HG03060 (cell line): Measurements from ENCODE around the gene ANTXR2.
"Not testable (repeated sequence)": the region's sequence is repeated elsewhere in the genome, so short reads cannot be mapped to it uniquely, and the experiment has no call there.

Source experiments
- ATAC-seq: cut with Tn5 transposase; IDR thresholded peaks from one replicate; pipeline ENCODE4 v1.9.1; 2021; ENCODE audit warnings: low read depth, moderate number of reproducible peaks; ENCODE audit not compliant: unreplicated experiment

Gene ANTXR2

DNA sequence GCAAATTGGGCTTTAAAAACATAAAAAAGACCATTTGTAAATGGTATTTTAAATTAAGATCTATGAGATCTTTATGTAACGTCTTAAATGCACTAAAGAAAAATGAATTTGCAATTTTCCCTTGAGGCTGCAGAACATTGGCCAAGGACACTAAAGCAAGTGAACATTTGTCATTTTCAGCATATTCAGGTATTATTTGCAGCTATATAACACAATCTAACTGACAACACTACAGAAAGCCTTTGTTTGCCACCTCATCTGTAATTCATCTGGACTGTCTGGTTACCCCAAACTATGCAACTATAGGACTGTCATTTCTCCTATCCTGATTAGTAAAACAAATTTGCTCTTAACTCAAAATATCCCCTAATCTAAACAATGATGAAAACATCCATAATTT is 74.8 kb downstream of the ANTXR2 start:
- ATAC-seq, result no peak

DNA sequence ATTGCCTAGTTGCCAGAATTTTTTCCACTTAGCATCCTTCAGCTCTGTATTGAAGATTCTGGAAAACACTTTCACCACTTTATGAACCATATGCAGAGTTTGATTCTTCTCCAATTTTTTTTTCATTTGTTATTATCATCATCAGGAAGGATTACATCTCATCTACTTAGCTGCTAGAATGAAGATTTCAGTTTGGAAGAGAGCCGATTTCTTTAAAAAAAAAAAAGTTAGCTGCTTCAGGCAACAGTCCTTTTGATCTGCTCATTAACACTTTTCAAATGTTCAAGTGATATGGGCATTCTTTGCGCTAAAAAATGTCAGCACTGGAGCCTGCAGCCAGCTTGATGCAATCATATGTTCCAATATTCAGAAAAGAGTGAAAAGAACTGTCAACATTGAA is 76.2 kb downstream of the ANTXR2 start:
- no peak for ATAC-seq

DNA sequence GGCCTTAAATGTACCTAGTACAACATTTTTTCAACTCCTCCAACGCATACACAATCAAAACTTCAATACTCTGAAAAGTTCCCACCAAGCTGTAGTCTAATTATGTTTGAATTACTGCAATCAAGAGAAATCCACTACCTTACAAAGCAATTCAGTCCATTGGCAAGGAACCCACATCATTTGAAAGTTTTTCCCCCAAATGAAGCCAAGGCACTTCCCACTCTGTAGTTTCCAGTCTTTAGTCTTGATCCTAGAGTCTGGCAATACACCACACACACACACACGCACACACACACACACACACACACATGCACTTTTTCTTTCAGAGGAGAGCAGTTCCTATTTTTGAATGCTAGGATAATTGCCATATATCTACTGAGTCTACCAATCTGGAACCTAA is 79.6 kb downstream of the ANTXR2 start:
- ATAC-seq, result no peak

DNA sequence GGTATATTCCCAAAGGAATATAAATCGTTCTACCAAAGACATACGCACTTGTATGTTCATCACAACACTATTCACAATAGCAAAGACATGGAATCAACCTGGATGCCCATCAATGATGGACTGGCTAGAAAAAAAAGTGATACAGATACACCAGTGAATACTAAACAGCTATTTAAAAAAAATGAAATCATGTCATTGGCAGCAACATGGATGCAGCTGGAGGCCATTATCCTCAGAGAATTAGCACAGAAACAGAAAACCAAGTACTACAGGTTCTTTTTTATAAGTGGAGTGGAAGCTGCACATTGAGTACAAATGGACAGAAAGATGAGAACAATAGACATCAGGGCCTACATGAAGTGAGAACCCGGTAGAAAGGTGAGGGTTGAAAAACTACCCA is 81.4 kb downstream of the ANTXR2 start:
- no peak for ATAC-seq

DNA sequence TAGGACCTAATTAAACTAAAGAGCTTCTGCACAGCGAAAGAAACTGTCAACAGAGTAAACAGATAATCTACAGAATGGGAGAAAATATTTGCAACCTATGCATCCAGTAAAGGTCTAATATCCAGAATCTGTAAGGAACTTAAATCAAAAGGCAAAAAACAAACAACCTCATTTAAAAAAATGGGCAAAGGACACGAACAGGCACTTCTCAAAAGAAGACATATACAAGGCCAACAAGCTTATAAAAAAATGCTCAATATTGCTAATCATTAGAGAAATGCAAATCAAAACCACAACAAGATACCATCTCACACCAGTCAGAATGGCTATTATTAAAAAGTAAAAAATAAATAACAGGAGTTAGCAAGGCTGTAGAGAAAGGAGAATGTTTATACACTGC is 81.9 kb downstream of the ANTXR2 start:
- not testable (repeated sequence) for ATAC-seq

DNA sequence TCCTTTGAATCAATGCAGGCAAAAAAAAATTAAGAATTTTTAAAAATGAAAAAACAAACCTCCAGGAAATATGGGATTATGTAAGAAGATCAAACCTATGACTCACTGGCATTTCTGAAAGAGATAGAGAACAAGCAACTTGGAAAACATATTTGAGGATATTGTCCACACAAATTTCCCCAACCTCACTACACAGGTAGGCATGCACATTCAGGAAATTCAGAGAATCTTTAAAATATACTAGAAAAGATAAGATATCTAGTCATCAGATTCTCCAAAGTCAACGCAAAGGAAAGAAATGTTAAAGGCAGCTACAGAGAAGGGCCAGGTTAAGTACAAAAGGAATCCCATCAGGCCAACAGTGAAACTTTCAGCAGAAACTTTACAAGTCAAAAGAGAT is 85.6 kb downstream of the ANTXR2 start:
- ATAC-seq, result no peak

DNA sequence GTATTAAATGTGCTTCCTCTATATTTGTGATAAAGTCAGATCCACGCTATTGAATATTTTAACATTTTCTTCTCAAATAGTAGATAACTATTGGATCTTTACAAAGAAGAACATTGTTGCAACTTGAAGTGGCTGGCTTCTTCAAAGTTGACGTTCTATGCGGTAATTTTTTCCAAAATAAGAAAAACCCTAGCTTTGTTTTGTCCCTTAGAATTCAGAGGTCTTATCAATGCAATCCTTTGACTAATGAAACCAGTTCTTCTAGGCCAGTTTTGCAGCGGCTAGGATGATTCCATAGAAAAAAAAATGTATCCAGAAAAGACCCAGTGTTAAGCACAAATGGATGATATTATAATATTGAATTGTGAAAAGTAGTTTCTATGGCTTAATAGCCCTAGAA is 89.6 kb downstream of the ANTXR2 start:
- ATAC-seq, result no peak

DNA sequence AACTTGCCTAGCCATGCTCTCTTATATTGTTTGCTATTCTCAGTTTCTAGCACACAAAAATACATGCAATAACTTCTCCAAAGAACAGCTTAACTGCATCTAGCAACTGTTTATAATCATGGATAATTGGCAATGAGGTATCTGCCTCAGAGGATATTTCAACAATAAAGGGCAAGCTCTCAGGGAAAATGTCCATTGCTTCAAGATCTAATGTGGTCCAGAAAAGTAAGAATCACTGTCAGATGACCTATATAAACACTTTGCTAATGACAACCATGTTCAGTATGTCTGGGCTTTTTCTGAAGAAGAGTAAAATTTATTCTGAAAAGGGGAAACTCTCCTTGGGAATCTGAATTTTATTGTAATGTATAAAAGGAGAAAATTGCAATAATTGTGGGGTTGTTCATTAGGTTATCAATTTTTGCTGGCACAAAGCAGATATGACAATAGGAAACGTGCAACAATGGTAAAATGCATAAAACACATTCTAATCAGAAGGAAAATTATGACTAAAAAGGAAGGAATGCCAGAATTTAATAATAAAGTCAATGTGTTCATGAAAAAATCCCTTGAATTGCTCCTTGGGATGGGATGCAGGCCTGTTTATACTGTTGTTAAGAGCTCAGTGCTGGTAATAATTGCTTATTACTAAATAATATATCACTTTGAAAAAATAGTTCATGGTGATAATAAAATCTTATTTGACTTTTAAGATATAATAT is 90.3 kb downstream of the ANTXR2 start:
- no peak for ATAC-seq

DNA sequence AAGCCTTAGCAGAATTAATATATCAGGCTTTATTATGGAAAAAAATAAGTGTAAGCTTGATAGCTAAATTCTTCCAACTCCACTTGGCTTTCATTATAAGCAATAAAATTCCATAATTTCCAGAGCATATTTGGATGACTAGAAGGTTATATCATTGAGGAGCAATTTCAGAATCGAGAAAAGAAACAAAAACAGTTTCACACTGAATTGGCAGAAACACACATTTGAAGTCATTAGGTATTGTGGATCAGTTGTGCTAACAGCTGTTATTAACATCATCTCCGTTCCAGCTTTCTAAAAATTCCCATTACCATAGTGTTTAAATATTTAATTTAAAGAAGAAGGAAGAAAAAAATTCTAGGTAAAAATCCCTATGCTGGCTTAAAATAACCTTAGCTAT is 92.6 kb downstream of the ANTXR2 start:
- no peak for ATAC-seq

DNA sequence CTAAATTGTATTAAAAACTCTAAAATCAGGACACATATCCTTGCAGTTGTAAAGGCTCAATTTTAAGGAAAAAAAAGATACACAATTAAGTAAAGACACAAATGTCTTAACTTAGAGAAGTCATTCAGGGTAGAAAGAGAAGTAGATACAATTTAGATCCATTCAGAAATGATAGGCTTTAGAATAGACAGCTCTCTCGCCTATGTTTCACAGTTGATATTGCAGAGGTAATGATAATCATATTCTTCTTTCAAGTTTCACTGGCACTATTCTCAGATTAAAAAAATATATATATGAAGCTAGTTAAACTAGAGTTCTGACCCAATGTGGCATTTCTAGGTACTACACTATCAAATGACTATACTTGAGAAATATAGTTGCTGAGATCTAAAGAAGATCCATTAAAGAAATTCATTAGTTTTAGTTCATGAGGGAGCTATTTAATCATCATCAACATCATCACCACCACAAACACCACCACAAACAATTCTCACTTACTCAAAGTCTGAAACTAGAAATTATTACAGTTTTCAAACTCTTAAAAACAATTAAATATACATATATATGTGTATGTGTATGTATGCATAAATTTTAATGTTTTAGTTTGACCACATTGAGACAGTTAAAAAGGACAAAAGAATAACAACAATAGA is 93.1 kb downstream of the ANTXR2 start:
- no peak for ATAC-seq

DNA sequence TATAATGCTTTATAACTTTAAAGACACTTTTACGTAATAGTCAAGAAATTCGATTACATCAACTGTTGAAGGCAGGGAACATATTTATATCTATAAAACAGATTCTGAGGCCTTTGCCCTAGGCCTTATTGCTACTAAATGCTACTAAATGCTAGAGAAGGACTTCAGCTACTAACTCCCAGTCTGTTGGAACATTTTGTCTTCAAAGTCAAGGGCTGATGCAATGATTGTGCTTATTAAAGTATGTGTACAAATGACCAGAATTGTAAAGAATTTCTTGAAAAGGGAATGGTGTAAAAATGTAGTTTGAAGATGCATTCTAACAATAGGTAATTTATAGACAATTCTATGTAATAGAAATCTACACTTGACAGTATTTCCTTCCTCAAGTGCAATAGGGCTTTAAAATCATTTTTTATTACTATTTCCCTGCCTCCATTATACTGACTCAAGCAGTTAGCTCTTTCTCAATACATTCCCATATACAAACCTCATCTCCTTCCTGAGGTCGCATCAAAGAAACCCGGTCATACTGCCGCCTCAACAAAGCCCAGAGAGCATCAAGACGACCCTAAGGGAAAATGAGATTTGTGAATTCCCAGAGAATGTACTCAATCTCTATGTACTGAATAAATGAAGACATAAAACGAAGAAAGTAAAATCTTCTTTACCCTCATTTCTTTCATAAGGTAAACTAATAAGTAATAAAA is 95.7 kb downstream of the ANTXR2 start:
- no peak for ATAC-seq

DNA sequence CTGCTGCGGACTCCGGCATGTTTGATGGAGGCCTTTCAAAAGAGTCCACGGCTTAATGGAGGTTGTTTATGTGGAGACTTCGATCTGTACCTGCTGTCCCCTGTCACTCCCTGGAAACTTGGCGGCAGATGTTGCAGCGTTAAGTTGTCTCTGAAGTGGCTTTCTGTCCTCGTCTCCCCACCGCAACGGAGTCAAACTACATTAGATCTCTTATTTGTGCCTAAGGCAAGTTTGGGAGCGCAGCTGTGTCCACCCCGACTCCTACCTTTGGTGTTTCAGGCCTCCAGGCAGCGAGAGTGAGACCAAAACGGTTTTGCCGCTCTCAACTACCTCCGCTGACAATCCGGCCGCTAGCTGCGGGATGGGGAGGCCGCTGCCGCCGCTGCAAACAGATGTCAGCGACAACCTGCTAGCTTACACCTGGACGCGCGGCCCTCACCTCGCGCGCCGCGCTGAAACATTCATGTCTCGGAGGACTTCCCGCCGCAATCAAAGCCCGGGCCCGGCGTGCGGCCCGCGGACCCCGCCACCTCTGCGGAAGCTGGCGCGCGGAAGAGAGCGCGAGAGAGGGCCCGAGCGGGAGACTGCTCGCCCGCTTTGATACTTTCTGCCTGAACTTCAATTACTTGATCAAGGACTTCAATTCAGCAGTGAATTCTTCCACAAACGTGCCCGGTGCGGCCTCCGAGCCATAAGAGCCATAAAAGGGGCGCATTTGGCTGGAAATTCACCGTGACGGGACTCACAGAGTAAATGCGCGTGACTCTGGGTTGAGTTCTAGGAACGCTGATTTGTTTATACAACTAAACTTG is 108.4 kb downstream of the ANTXR2 start:
- no peak for ATAC-seq

DNA sequence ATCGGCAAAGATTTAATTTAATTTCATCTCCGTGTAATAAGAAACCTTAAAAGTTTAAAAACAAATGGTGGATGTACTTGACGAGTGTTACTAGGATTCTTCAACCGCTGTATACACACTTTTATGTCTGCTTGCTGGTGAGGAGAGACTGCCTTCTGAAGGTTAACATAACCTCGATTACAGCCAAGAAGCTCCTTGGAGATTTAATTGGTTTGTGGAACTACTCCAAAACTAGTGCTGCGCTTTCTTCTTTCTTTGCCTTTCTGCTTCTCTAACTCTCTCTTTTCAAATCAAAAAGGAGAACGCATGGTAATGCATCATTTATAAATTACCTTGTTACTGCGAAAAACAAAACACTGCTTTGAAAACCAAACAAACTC is 109.0 kb downstream of the ANTXR2 start:
- no peak for ATAC-seq

DNA sequence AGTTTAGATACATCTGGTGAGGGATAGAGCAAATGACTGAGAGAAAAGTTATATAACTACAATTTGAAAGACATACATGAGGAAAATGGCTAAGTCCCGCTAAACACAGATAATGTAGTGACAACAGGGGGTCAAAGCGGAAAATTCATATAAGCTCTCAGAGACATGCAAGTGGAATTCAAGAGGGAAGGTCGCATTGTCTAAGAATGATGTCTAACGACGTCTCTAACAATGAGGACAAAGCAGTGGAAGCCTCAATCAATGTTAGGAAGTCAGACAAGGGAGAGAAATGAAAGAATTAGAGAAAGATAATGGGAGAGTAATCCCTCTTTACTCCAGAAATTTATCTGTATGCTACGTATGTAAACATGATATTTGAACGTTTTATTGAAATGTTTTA is 113.4 kb downstream of the ANTXR2 start:
- no peak for ATAC-seq

DNA sequence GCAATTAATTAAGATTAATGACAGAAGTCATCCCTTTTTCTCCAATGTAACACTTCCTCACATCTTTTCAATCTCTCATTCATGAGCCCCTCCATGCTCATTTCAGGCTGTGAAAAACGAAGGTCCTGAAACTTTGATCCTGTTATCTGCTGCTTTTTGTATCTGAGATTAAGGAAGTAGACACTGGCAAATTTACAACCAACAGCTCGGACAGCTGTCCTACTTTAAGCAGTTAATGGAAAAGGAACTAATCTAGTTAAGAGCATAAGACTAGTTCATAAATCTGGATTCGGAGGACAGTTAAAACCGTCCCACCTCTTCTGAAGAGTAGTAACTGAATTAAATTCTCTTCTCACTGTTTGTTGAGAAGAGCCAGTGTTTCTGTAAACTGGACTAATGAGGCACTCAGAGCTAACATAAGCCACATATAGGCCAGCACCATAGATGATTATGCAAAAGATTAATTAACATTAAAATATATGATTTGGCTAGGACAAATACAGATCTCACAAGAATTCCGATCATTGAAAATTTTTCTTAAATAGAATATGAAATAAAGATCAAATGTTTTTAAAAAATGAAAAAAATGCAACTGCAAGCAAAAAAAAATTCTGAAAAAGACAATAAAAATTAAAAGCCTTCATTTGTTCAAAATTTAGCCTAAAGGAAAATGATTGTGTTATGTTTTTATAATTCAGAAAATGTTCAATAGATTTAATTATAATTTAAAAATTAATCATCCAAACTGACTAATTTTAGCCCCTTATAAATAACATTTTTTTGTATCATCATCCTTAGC is 114.4 kb downstream of the ANTXR2 start:
- no peak for ATAC-seq

DNA sequence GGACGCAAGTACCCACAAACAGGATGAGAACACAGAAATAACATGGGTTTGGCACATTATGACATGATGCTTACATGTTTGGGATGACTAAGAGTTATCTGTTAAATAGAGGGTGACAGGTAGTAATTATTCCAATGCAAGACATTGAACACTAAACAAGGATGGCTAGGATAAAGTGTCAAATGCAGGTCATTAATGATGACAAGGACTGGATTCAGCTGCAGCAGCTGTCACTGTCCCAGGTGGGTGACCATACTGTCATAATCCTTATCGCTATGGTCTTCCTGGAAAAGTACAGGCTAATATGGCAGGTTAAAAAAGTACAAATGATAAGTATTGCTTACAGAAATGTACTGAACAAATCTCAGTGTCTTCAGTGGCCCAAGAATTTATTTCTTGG is 123.9 kb downstream of the ANTXR2 start:
- no peak for ATAC-seq

DNA sequence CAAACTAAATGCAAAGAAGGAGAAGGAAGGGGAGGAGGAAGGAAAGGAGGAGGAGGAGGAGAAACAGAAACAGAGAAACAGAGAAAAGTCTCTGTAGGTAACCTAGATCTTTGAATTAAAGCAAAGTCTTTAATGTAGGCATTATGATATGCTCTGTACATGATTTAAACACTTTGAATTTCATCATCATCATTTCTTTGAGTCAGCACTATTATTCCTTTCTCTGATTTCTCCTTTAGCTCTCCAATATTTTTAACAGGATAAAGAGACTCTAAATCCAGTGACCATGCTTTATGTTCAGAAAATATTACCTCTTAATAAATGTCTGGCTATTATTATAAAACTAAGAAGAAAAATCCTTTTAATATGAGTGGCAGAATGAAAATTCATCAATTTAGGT is 124.3 kb downstream of the ANTXR2 start:
- ATAC-seq, result no peak

DNA sequence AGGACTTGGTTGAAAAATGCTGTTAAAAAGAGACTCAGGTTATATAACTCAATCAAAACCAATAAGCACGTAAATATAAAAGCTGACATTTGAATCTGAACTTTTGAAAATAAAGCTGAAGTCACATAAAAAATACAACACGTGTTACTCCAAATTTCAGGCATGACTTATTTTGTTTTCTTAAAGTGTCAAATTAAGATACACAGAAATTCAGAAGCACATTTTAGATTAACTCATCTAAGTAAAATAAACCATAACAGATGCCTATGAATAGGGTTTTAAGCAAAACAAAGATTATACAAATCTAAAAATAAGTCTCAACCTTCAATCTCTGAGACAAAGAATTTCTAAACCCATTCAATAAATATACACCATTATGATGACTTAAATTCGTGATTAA is 124.8 kb downstream of the ANTXR2 start:
- ATAC-seq, result no peak

DNA sequence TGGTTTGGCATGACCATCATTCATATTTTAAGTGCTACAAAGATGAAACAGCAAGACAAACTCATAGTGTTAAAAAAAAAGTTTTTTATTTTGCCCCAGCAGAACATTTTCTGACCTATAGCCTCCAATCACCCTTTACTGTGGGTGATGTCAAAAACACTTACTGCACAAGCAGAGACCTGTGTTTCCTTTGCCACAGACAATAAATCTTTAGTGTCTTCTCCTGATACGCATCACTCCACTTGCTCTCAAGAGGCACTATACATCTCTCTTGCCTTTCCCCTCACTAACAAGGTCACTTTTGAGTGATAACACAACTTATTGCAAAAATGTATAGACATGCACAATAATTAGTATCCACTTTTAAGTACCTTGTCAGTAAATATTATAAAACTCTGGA is 125.6 kb downstream of the ANTXR2 start:
- ATAC-seq, result no peak

DNA sequence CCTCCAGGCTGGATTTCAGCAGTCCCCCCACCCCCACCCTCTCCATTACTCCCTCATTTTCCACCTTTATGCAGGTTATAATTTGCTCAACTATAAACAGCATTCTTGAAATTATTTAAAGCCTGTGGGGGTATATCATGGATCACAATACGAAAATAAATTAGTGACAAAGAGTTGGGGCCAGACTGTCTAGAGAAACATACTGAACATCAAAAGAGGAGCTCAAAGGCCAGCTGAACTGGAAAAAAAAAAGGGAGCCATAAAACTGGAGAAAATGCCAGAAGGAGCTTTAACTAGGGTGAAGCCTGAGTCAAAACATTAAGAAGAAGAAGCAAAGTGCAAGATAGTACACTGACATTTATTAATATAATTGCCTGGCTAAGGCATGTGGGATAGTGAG is 137.8 kb downstream of the ANTXR2 start:
- no peak for ATAC-seq
